ENCODE data around the gene INHA. TPM values are rescaled to one million over a fixed set of nuclear protein-coding genes. Genes with fewer than 3 reads are reported as not detected.

Gene INHA
- total RNA-seq, 1 experiment from 2014 or later = 0.31 TPM

DNA sequence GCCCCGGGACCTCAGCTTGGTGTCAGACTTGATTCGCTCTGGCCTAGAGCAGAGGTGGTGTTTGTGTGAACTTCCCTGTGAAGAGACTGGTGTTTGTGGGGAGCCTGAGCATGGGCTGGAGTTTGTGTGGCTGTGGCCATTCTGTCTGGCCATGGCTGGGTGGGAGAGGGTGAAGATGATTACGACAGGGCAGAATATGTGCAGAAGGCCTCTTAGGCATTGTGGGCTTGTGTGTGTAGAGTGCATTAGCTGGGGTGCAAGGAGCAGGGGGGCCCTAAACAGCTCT lies 11.3 kb upstream of the INHA start:
- Histone ChIP-seq H3K4me2 (ENCODE audit: insufficient read depth, insufficient read length, low read length) (no peak overlapping the region), H4K91ac (ENCODE audit: insufficient read length, low read depth, low read length) (no peak overlapping the region), H3K27ac (ENCODE audit: insufficient read length, low read depth, low read length) (no peak overlapping the region), H3K79me1 (ENCODE audit: insufficient read depth, low read depth, low read length, poor library complexity, severe bottlenecking) (no peaks in the 10 kb centered on the region), H3K23ac (ENCODE audit: insufficient read length, low read depth, low read length) (no peak overlapping the region), H3K56ac (ENCODE audit: insufficient read length, low read depth, low read length) (no peak overlapping the region), H2AFZ (ENCODE audit: low read length) (no peak overlapping the region), H4K5ac (ENCODE audit: insufficient read length, low read depth, low read length) (no peak overlapping the region), H2BK15ac (ENCODE audit: low read depth, low read length) (no peak overlapping the region), H2BK20ac (ENCODE audit: low read depth, low read length, poor library complexity, severe bottlenecking) (no peak overlapping the region), H3K23me2 (ENCODE audit: insufficient read length, low read depth, low read length, poor library complexity, severe bottlenecking) (no peaks in the 10 kb centered on the region), H3K27me3 (ENCODE audit: insufficient read depth, low read length) (no peaks in the 10 kb centered on the region), H4K20me1 (ENCODE audit: control insufficient read depth, insufficient read depth, insufficient read length) (no peaks in the 10 kb centered on the region), H3K9ac (ENCODE audit: extremely low read depth, insufficient read length, low read length) (no peak overlapping the region), H3K4ac (ENCODE audit: low read depth, low read length) (no peak overlapping the region), H2BK5ac (ENCODE audit: insufficient read length, low read length) (no peak overlapping the region), H4K8ac (replicated peaks; ENCODE audit: insufficient read length, low read depth, low read length) (no peak overlapping the region), H3K9me3 (ENCODE audit: control insufficient read depth, low read depth, low read length) (no peaks in the 10 kb centered on the region), H3K18ac (ENCODE audit: insufficient read length, low read depth, low read length) (peak overlapping the region; percentile 42), H2BK12ac (ENCODE audit: insufficient read length, low read depth, low read length) (no peak overlapping the region), H2BK120ac (ENCODE audit: low read depth, low read length, poor library complexity, severe bottlenecking) (no peak overlapping the region), H3K79me2 (ENCODE audit: insufficient read depth, low read length) (no peaks in the 10 kb centered on the region), H3K14ac (ENCODE audit: insufficient read depth, low read length) (no peak overlapping the region; the same call in 1 of the 2 replicates), H3K4me1 (ENCODE audit: insufficient read depth, low read length) (peaks cover 24% of the 10 kb centered on the region; the same call in 1 of the 2 replicates), H3T11ph (ENCODE audit: low read length) (no peak overlapping the region), H2AK5ac (ENCODE audit: insufficient read length, low read length) (no peak overlapping the region)
- TF ChIP-seq, protein P1, sequence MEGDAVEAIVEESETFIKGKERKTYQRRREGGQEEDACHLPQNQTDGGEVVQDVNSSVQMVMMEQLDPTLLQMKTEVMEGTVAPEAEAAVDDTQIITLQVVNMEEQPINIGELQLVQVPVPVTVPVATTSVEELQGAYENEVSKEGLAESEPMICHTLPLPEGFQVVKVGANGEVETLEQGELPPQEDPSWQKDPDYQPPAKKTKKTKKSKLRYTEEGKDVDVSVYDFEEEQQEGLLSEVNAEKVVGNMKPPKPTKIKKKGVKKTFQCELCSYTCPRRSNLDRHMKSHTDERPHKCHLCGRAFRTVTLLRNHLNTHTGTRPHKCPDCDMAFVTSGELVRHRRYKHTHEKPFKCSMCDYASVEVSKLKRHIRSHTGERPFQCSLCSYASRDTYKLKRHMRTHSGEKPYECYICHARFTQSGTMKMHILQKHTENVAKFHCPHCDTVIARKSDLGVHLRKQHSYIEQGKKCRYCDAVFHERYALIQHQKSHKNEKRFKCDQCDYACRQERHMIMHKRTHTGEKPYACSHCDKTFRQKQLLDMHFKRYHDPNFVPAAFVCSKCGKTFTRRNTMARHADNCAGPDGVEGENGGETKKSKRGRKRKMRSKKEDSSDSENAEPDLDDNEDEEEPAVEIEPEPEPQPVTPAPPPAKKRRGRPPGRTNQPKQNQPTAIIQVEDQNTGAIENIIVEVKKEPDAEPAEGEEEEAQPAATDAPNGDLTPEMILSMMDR (conservative IDR thresholded peaks at IDR 0.05) = no peak
- H3K36me3 Mint-ChIP-seq (ENCODE audit: insufficient read depth in 1 of 3, low read depth in 3 of 3) = peaks cover 29 to 65% (median 48%) of the 10 kb centered on the region in 3 experiments
- peak overlapping the region; percentile 49 to 89 (median 86); a peak in 6 of 7 replicates for H3K27ac Mint-ChIP-seq
- H3K4me1 Mint-ChIP-seq = peaks cover 52 to 53% of the 10 kb centered on the region in 2 experiments
- DNase-seq = no peak
- H3K4me3 Mint-ChIP-seq = peak overlapping the region in 1 of 2 experiments; percentile 47; a peak in 3 of 5 replicates
- peaks cover 3% of the 10 kb centered on the region; the same call in 1 of the 2 replicates for H3K27me3 Mint-ChIP-seq (ENCODE audit: low read depth)
- no peaks in the 10 kb centered on the region; a peak in 1 of 5 replicates for H3K9me3 Mint-ChIP-seq
- WGBS (ENCODE audit: extremely low coverage, insufficient read length, low lambda C conversion rate) = no CpG with 5 or more reads among the region's 3 CpGs
